ENCODE results near the gene HGS. TPM values are rescaled to one million over a fixed set of nuclear protein-coding genes. Genes with fewer than 3 reads are reported as not detected.

HGS gene
- total and polyA plus RNA-seq, 2 of the 13 experiments (the other 11 are each of a cell fraction or from before 2014, with no cell fraction given) = 73.3 to 78.1 TPM

- TF ChIP-seq, protein P1, sequence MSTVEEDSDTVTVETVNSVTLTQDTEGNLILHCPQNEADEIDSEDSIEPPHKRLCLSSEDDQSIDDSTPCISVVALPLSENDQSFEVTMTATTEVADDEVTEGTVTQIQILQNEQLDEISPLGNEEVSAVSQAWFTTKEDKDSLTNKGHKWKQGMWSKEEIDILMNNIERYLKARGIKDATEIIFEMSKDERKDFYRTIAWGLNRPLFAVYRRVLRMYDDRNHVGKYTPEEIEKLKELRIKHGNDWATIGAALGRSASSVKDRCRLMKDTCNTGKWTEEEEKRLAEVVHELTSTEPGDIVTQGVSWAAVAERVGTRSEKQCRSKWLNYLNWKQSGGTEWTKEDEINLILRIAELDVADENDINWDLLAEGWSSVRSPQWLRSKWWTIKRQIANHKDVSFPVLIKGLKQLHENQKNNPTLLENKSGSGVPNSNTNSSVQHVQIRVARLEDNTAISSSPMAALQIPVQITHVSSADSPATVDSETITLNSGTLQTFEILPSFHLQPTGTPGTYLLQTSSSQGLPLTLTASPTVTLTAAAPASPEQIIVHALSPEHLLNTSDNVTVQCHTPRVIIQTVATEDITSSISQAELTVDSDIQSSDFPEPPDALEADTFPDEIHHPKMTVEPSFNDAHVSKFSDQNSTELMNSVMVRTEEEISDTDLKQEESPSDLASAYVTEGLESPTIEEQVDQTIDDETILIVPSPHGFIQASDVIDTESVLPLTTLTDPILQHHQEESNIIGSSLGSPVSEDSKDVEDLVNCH (CRISPR knock-in tag; IDR thresholded peaks at IDR 0.05) = peak; percentile 88
- TF ChIP-seq KDM5B (CRISPR knock-in tag; IDR thresholded peaks at IDR 0.05; ENCODE audit: borderline replicate concordance) = peak; percentile 100
- peak; percentile 75; the same call in 1 of the 2 replicates for TF ChIP-seq HOXA5 (CRISPR knock-in tag; IDR thresholded peaks at IDR 0.05)
- TF ChIP-seq ZFP36L2 (CRISPR knock-in tag; IDR thresholded peaks at IDR 0.05) = peak; percentile 97
- no peak for TF ChIP-seq HNRNPUL1 (IDR thresholded peaks at IDR 0.05; ENCODE audit: low read depth, low read length)
- TF ChIP-seq, protein P2, sequence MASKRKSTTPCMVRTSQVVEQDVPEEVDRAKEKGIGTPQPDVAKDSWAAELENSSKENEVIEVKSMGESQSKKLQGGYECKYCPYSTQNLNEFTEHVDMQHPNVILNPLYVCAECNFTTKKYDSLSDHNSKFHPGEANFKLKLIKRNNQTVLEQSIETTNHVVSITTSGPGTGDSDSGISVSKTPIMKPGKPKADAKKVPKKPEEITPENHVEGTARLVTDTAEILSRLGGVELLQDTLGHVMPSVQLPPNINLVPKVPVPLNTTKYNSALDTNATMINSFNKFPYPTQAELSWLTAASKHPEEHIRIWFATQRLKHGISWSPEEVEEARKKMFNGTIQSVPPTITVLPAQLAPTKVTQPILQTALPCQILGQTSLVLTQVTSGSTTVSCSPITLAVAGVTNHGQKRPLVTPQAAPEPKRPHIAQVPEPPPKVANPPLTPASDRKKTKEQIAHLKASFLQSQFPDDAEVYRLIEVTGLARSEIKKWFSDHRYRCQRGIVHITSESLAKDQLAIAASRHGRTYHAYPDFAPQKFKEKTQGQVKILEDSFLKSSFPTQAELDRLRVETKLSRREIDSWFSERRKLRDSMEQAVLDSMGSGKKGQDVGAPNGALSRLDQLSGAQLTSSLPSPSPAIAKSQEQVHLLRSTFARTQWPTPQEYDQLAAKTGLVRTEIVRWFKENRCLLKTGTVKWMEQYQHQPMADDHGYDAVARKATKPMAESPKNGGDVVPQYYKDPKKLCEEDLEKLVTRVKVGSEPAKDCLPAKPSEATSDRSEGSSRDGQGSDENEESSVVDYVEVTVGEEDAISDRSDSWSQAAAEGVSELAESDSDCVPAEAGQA (IDR thresholded peaks at IDR 0.05; ENCODE audit: low read depth) = peak; percentile 84
- TF ChIP-seq, protein P2 (CRISPR knock-in tag; IDR thresholded peaks at IDR 0.05; ENCODE audit: borderline replicate concordance) = peak; percentile 91
- TF ChIP-seq PRMT3 (CRISPR knock-in tag; IDR thresholded peaks at IDR 0.05; ENCODE audit: borderline replicate concordance, low read depth) = peak; percentile 99
- TF ChIP-seq, protein P3, sequence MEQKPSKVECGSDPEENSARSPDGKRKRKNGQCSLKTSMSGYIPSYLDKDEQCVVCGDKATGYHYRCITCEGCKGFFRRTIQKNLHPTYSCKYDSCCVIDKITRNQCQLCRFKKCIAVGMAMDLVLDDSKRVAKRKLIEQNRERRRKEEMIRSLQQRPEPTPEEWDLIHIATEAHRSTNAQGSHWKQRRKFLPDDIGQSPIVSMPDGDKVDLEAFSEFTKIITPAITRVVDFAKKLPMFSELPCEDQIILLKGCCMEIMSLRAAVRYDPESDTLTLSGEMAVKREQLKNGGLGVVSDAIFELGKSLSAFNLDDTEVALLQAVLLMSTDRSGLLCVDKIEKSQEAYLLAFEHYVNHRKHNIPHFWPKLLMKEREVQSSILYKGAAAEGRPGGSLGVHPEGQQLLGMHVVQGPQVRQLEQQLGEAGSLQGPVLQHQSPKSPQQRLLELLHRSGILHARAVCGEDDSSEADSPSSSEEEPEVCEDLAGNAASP (CRISPR knock-in tag; IDR thresholded peaks at IDR 0.05; ENCODE audit: borderline replicate concordance) = peak; percentile 89
- peak; percentile 94 for TF ChIP-seq GLI4 (CRISPR knock-in tag; IDR thresholded peaks at IDR 0.05; ENCODE audit: borderline replicate concordance)
- no peak for TF ChIP-seq MBD4 (IDR thresholded peaks at IDR 0.05; ENCODE audit: borderline replicate concordance, low read length)
- peak; percentile 97; the same call in 1 of the 2 replicates for TF ChIP-seq ZNF670 (CRISPR knock-in tag; IDR thresholded peaks at IDR 0.05; ENCODE audit: borderline replicate concordance)
- TF ChIP-seq ZNF557 (CRISPR knock-in tag; IDR thresholded peaks at IDR 0.05) = peak; percentile 91
- no peak for TF ChIP-seq SSRP1 (CRISPR knock-in tag; IDR thresholded peaks at IDR 0.05)
- TF ChIP-seq ZFP36 (IDR thresholded peaks at IDR 0.05; ENCODE audit: borderline replicate concordance, low read depth, low read length, partially characterized antibody) = no peak
- peak; percentile 95 for TF ChIP-seq ZNF441 (CRISPR knock-in tag; IDR thresholded peaks at IDR 0.05; ENCODE audit: borderline replicate concordance)
- no peak for TF ChIP-seq CCAR2 (optimal IDR thresholded peaks at IDR 0.05; ENCODE audit: low read depth, low read length)
- peak; percentile 97 for TF ChIP-seq ZBTB7A (CRISPR knock-in tag; IDR thresholded peaks at IDR 0.05)
- TF ChIP-seq TGIF2 (CRISPR knock-in tag; IDR thresholded peaks at IDR 0.05) = peak; percentile 86
- TF ChIP-seq ZNF619 (CRISPR knock-in tag; IDR thresholded peaks at IDR 0.05) = peak; percentile 71; the same call in 1 of the 2 replicates
Observed at GRCh38 chr17:81727324-81728031, 43.7 kb downstream of the HGS start (continued).
